Tibial nerve (tissue), 4 donors: ENCODE results near the gene SPATA31C2. TPM values are rescaled to one million over a fixed set of nuclear protein-coding genes. Genes with fewer than 3 reads are reported as not detected.
"Not testable (repeated sequence)": the region's sequence is repeated elsewhere in the genome, so short reads cannot be mapped to it uniquely, and the experiment has no call there.

Experiments used
- DNase-seq, 2 donors: peaks; one replicate each; pipeline ENCODE4 v3.0.0-alpha.2; 2019; ENCODE audit warnings: low spot score in 2 of 2
- H3K27ac ChIP-seq, 4 donors: fragments of 200-600 bp; sonication (generic) in 3 of 4; one replicate each; pipeline ENCODE4 v1.5.1; 2017 to 2019; ENCODE audit warnings: mild to moderate bottlenecking in 1 of 4
- H3K27me3 ChIP-seq, 2 donors: fragments of 200-600 bp; sonication (generic) in 1 of 2; one replicate each; pipeline versions ENCODE4 v1.5.1 to v1.6.0; 2017 to 2019
- H3K36me3 ChIP-seq, 3 donors: fragments of 200-600 bp; sonication (generic); one replicate each; pipeline ENCODE4 v1.5.1; 2018 to 2019
- H3K4me1 ChIP-seq, 4 donors: fragments of 200-600 bp; sonication (generic) in 3 of 4; one replicate each; pipeline ENCODE4 v1.5.1; 2017 to 2019
- H3K4me3 ChIP-seq, 4 donors: fragments of 200-600 bp; sonication (generic) in 3 of 4; one replicate each; pipeline ENCODE4 v1.5.1; 2017 to 2019; ENCODE audit warnings: mild to moderate bottlenecking in 1 of 4, moderate library complexity in 1 of 4
- H3K9me3 ChIP-seq, 4 donors: fragments of 200-600 bp; sonication (generic) in 3 of 4; one replicate each; pipeline ENCODE4 v1.5.1; 2017 to 2019
- EP300 ChIP-seq, 2 donors: sonication (generic); formaldehyde crosslinking; IDR thresholded peaks; one replicate each; pipeline ENCODE4 v1.6.1; 2017; ENCODE audit warnings: antibody characterized with exemption in 2 of 2, mild to moderate bottlenecking in 1 of 2
- POLR2A ChIP-seq, 2 donors: fragments of 450-650 bp; IDR thresholded peaks; one replicate each; pipeline ENCODE4 v1.6.1; 2017; ENCODE audit warnings: antibody characterized with exemption in 2 of 2, mild to moderate bottlenecking in 2 of 2, moderate library complexity in 2 of 2
- WGBS, 2 donors: methylation state at CpG; one replicate each; pipeline ENCODE4 v1.1.5; 2018; 5-methylcytosine and 5-hydroxymethylcytosine counted together
- total RNA-seq, 4 donors: library from RNA; depleted of rRNA; stranded (reverse); fragments of >200 nt; gene quantifications; one replicate each; pipeline ENCODE4 v1.1.0, GENCODE V29; 2016
- TF ChIP-seq, protein P1 (sequence below), 5 experiments: fragments of 200-600 bp in 3 of 5; fragments of 450-650 bp in 2 of 5; sonication (generic) in 3 of 5; IDR thresholded peaks; one replicate each; pipeline ENCODE4 v1.5.1; 2016 to 2019; ENCODE audit warnings: antibody characterized with exemption in 5 of 5, mild to moderate bottlenecking in 3 of 5, moderate library complexity in 2 of 5

Gene SPATA31C2
- total RNA-seq, 4 donors from 2014 or later: 0.22 TPM; not detected in 3

DNA sequence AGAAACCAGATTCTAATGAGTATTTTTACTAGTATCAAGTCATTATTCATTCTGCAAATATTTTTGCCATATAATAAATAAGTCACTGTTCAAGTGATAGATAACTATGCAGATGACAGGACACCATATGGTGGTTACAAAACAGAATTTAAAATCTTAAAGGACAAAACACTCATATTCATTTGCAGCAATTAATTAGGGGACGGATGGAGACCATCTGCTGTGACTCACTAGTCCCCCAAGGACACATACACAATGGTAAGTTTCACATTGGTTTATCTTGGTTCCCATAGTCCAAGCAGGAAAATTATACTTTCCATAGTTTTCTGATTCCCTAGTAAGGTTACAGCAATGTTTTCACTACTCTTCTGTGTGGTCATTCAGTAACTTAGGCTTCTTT is 28.4 kb upstream of the SPATA31C2 start:
- DNase-seq: no peak
- Histone ChIP-seq H3K4me3 (no peak overlapping the region), H3K27ac (no peak overlapping the region), H3K27me3 (no peaks in the 10 kb centered on the region), H3K9me3 (peaks cover 0 to 13% (median 0%) of the 10 kb centered on the region in 4 donors), H3K4me1 (no peaks in the 10 kb centered on the region), H3K36me3 (no peaks in the 10 kb centered on the region)
- WGBS, 2 donors: 73 to 79% methylated on average over 1 of the region's 1 CpG
- TF ChIP-seq EP300 (IDR thresholded peaks at IDR 0.05) (no peak), POLR2A (IDR thresholded peaks at IDR 0.05) (no peak)
- TF ChIP-seq, protein P1, sequence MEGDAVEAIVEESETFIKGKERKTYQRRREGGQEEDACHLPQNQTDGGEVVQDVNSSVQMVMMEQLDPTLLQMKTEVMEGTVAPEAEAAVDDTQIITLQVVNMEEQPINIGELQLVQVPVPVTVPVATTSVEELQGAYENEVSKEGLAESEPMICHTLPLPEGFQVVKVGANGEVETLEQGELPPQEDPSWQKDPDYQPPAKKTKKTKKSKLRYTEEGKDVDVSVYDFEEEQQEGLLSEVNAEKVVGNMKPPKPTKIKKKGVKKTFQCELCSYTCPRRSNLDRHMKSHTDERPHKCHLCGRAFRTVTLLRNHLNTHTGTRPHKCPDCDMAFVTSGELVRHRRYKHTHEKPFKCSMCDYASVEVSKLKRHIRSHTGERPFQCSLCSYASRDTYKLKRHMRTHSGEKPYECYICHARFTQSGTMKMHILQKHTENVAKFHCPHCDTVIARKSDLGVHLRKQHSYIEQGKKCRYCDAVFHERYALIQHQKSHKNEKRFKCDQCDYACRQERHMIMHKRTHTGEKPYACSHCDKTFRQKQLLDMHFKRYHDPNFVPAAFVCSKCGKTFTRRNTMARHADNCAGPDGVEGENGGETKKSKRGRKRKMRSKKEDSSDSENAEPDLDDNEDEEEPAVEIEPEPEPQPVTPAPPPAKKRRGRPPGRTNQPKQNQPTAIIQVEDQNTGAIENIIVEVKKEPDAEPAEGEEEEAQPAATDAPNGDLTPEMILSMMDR (IDR thresholded peaks at IDR 0.05): no peak

DNA sequence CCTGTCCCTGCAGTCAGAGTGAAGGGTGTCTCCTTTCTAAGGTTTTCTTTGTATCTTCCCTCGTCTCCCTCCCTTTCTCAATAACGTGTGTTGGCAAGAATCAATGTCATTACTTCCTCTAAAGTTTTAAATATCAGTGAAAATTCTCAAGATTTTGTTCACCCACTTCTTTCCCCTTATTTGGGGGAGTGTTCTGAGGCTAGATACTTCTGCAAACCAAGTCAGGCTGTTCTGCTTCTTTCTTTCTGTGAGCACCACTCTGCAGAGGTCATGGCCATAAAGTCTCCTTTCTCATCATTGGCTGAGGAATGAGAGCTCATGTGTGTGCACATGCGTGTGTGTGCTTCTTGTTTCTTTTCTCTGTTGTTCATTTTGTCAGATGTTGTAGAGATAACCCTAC is 26.6 kb upstream of the SPATA31C2 start:
- Histone ChIP-seq H3K4me3 (no peak overlapping the region), H3K27ac (no peak overlapping the region), H3K4me1 (no peaks in the 10 kb centered on the region), H3K9me3 (peaks cover 0 to 13% (median 0%) of the 10 kb centered on the region in 4 donors), H3K36me3 (no peaks in the 10 kb centered on the region), H3K27me3 (no peaks in the 10 kb centered on the region)
- DNase-seq: no peak
- 60 to 65% methylated on average over 3 of the region's 3 CpGs for WGBS, 2 donors
- TF ChIP-seq, protein P1 (IDR thresholded peaks at IDR 0.05): no peak
- TF ChIP-seq EP300 (IDR thresholded peaks at IDR 0.05): no peak
- no peak for TF ChIP-seq POLR2A (IDR thresholded peaks at IDR 0.05)

DNA sequence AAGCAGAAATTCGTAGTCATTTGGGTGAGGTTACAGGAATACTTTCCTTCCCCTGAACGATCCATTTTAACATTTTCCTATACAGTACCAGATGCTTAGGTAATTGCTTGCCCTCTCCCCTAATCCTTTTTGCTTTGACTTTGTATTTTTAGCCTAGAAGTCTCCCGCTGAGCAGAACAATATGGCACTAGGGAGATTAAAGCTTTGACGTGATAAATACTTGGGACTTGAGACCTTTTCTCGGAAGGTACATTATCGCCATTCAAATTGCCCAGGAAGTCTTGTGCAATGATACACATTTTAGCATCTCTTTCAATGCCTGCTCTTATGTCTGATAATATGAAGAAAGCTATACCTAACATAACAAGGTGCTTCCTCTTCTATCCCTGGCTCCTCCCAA is 22.9 kb upstream of the SPATA31C2 start:
- TF ChIP-seq, protein P1 (IDR thresholded peaks at IDR 0.05): no peak
- TF ChIP-seq POLR2A (IDR thresholded peaks at IDR 0.05) (no peak), EP300 (IDR thresholded peaks at IDR 0.05) (no peak)

DNA sequence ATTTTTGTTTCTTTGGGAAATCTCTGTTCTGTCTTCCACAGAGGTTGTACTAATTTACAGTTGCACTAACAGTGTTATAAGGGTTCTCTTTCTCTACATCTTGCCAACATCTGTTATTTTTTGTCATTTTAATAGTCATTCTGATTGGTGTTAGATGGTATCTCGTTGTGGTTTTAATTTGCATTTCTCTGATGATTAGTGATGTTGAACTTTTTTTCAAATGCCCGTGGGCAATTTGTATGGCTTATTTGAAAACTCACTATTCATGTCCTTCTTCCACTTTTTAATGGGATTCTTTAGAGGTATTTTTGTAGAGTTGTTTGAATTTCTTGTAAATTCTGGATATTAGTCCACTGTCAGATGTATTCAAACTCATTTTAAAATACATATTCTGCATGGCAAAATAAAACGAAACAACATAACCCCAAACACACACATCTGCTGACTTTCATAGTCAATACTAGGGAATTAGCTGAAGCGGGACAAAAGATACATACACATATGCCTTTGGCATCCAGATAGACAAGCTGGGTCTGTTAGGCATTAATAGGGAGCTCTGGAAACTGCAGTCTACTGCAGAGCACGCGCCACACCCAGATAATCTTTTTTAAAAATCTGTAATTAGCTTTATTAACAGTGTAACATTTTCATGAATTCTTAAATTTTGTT is 5.8 kb upstream of the SPATA31C2 start:
- TF ChIP-seq, protein P1 (IDR thresholded peaks at IDR 0.05): no peak
- TF ChIP-seq POLR2A (IDR thresholded peaks at IDR 0.05): no peak
- no peak for TF ChIP-seq EP300 (IDR thresholded peaks at IDR 0.05)
- Histone ChIP-seq H3K4me1 (no peaks in the 10 kb centered on the region), H3K27me3 (no peaks in the 10 kb centered on the region), H3K36me3 (no peaks in the 10 kb centered on the region), H3K4me3 (no peak overlapping the region), H3K27ac (no peak overlapping the region), H3K9me3 (no peaks in the 10 kb centered on the region)
- DNase-seq: no peak
- WGBS, 2 donors: 69 to 85% methylated on average over 6 of the region's 6 CpGs

More for the DNA sequence above, 22.9 kb upstream of the SPATA31C2 start:
- Histone ChIP-seq H3K27ac (no peak overlapping the region), H3K9me3 (no peaks in the 10 kb centered on the region), H3K36me3 (no peaks in the 10 kb centered on the region), H3K4me3 (no peak overlapping the region), H3K4me1 (no peaks in the 10 kb centered on the region), H3K27me3 (no peaks in the 10 kb centered on the region)
- DNase-seq: no peak
- WGBS, 2 donors: 55 to 57% methylated on average over 6 of the region's 6 CpGs

DNA sequence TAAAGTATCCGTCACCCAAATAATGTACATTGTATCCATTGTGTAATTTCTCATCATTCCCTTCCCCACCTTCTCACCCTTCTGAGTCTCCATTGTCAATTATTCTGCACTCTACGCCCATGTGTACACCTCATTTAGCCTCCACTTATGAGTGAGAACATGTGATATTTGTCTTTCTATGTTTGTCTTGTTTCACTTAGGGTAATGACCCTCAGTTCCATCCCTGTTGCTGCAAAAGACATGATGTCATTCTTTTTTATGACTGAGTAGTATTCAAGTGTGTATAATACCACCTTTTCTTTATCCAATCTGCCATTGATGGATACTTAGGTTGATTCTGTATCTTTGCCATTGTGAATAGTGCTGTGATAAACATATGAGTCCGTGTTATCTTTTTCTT is 4.9 kb upstream of the SPATA31C2 start:
- TF ChIP-seq POLR2A (IDR thresholded peaks at IDR 0.05) (no peak), EP300 (IDR thresholded peaks at IDR 0.05) (no peak)
- TF ChIP-seq, protein P1 (IDR thresholded peaks at IDR 0.05): no peak
- 72 to 76% methylated on average over 3 of the region's 3 CpGs for WGBS, 2 donors
- Histone ChIP-seq H3K4me3 (no peak overlapping the region), H3K27me3 (no peaks in the 10 kb centered on the region), H3K4me1 (no peaks in the 10 kb centered on the region), H3K36me3 (no peaks in the 10 kb centered on the region), H3K27ac (no peak overlapping the region), H3K9me3 (no peaks in the 10 kb centered on the region)
- DNase-seq: no peak

DNA sequence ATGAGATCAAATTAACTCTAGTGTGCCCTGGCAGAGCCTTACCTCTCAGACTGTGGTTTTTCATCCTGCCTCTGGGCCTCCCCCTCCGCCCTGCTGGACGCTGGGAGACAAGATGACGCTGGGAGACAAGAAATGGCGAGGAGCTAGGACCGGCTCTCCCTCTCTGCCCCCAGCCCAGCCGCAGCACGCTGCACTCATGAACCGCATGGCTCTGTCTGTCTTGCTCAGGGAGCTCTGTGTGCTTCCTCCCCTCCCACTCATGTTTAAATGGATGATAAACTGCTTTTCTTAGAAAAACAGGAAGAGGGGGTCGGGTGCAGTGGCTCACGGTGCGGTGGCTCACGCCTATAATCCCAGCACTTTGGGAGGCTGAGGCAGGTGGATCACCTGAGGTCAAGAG is 4.7 kb downstream of the SPATA31C2 start:
- not testable (repeated sequence) for H3K9me3 ChIP-seq, H3K27ac ChIP-seq, H3K4me3 ChIP-seq, H3K27me3 ChIP-seq, H3K36me3 ChIP-seq, DNase-seq, H3K4me1 ChIP-seq
- 42 to 54% methylated on average over 12 of the region's 12 CpGs for WGBS, 2 donors

DNA sequence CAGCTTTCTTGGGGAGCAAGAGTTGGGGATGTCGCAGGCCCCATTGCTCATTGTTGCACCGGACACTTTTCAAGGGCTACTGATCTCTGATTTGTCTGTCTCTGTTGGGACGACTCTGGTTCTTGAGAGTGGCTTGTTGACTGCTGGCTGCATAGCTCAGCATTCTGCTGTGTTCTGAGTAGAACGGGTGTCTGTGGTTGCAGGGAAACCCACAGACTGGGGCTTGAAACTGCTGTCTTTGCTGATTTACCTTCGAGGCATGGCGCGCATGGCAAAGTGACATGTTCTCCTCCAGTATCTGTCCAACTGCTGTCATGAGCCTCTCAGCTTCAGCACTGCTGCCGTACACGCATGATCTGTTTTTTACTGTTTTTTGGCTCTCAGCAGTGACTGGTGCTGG is 8.7 kb downstream of the SPATA31C2 start:
- H3K9me3 ChIP-seq, H3K27me3 ChIP-seq, H3K36me3 ChIP-seq, H3K4me1 ChIP-seq, H3K27ac ChIP-seq, H3K4me3 ChIP-seq, DNase-seq: not testable (repeated sequence)
- WGBS, 2 donors: 40 to 85% methylated on average over 2 to 7 of the region's 9 CpGs

DNA sequence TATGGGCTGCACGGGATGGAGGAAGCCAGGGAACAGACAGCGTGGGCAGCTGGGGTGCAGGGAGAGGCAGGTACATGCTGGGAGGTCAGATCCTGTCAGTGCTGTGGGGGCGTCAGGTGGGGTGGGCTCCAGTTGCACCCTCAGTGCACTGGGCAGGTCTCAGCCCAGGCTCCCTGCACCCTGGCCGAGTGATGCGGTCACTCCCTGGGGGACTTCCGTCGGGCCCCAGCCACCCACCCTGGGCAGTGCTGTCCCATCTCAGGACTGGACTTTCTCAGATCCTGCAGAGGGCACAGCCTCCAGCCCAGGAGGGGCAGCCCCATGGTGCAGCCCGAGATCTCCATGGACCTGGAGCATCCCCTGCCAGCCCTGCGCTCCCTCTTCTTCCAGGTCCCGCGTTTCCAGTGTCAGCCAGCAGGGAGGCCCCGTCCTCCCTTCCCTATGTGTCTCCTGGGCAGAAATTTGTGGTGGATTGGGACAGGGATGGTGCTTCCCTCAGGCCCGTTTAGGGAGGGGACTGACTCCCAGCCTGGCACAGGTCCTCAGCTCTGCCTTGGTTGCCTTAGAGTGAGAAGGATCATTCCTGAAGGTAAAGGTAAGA is 10.5 kb downstream of the SPATA31C2 start:
- not testable (repeated sequence) for H3K27ac ChIP-seq, H3K4me1 ChIP-seq, H3K9me3 ChIP-seq, DNase-seq, H3K4me3 ChIP-seq, H3K36me3 ChIP-seq, H3K27me3 ChIP-seq
- WGBS, 2 donors: 92 to 96% methylated on average over 9 to 12 of the region's 13 CpGs
